CD4-positive, alpha-beta T cell (primary cell): Measurements from ENCODE around the gene OVCA2. TPM values are rescaled to one million over a fixed set of nuclear protein-coding genes. Genes with fewer than 3 reads are reported as not detected.

ENCODE experiments used
- ATAC-seq: fragments of 200-7000 bp; cut with Tn5 transposase; one replicate; pipeline ENCODE4 v1.10.0; 2022; ENCODE audit warnings: mild to moderate bottlenecking; ENCODE audit not compliant: poor library complexity
- CTCF ChIA-PET: fragments of 350-600 bp; sonication (Branson Sonifier 250); formaldehyde crosslinking; loops from one replicate; lab custom pipeline; 2021; ENCODE audit warnings: antibody characterized with exemption, inconsistent platforms; lab: Charles Lee
- POLR2A ChIA-PET: fragments of 350-600 bp; sonication (Branson Sonifier 250); formaldehyde crosslinking; loops from one replicate; lab custom pipeline; 2021; ENCODE audit warnings: antibody characterized with exemption, inconsistent platforms; lab: Charles Lee
- DNase-seq, 14 experiments: peaks; one replicate each; pipeline ENCODE4 v3.0.0-alpha.2; 2013 to 2020; ENCODE audit warnings: mixed read lengths in 2 of 14
- H3K27ac ChIP-seq, 2 donors: one replicate each; pipeline versions ENCODE4 v1.5.1 to v1.7.0; 2013; ENCODE audit warnings: low read length in 2 of 2, low read depth in 1 of 2, mild to moderate bottlenecking in 1 of 2
- H3K27me3 ChIP-seq, 2 experiments: 1 replicate in 1 of 2; 2 replicates in 1 of 2; pipeline versions ENCODE4 v1.6.1 to v1.7.0; 2013; ENCODE audit warnings: low read length in 2 of 2, control low read depth in 1 of 2, mild to moderate bottlenecking in 1 of 2, moderate library complexity in 1 of 2; ENCODE audit not compliant: insufficient read depth in 2 of 2, control insufficient read depth in 1 of 2
- H3K36me3 ChIP-seq: one replicate; pipeline ENCODE4 v1.6.1; 2013; ENCODE audit warnings: low read length, control low read depth; ENCODE audit not compliant: insufficient read depth
- H3K4me1 ChIP-seq: one replicate; pipeline ENCODE4 v1.6.1; 2013; ENCODE audit warnings: low read length, control low read depth; ENCODE audit not compliant: insufficient read depth
- H3K4me3 ChIP-seq: one replicate; pipeline ENCODE4 v1.5.1; 2013; ENCODE audit warnings: mild to moderate bottlenecking, low read length, moderate library complexity
- H3K9me3 ChIP-seq, 2 experiments: 1 replicate in 1 of 2; 2 replicates in 1 of 2; pipeline versions ENCODE4 v1.6.1 to v1.7.0; 2013; ENCODE audit warnings: low read length in 2 of 2, mild to moderate bottlenecking in 2 of 2, control low read depth in 1 of 2, moderate library complexity in 1 of 2; ENCODE audit not compliant: control insufficient read depth in 1 of 2, insufficient read depth in 1 of 2
- H3K27ac Mint-ChIP-seq: one replicate; pipeline ENCODE4 v1.8.0; 2020; ENCODE audit warnings: mixed read lengths
- H3K27me3 Mint-ChIP-seq: one replicate; pipeline ENCODE4 v1.8.0; 2021; ENCODE audit warnings: mixed read lengths
- H3K36me3 Mint-ChIP-seq: one replicate; pipeline ENCODE4 v1.8.0; 2021; ENCODE audit warnings: low read depth, mixed read lengths
- H3K4me1 Mint-ChIP-seq: one replicate; pipeline ENCODE4 v1.8.0; 2021; ENCODE audit warnings: low read depth, mixed read lengths
- H3K4me3 Mint-ChIP-seq: one replicate; pipeline ENCODE4 v1.8.0; 2020; ENCODE audit warnings: mild to moderate bottlenecking, mixed read lengths
- H3K9me3 Mint-ChIP-seq: one replicate; pipeline ENCODE4 v1.8.0; 2020; ENCODE audit warnings: mixed read lengths
- intact Hi-C, 2 experiments: fragments of 100-400 bp; cut with DNase I in 1 of 2; cut with micrococcal nuclease in 1 of 2; formaldehyde crosslinking; loops; one replicate each; pipeline versions ENCODE4 v1.15.1 to v1.9.0; 2023 to 2025; cut with DNase I, micrococcal nuclease
- total RNA-seq, 174 experiments: library from RNA in 2 of 174; stranded (reverse) in 2 of 174; gene quantifications; one replicate each; pipeline ENCODE4 v1.2.3 and lab custom pipeline; 2021 to 2026
- TF ChIP-seq, protein P1 (sequence below): fragments of 200-600 bp; IDR thresholded peaks from one replicate; pipeline ENCODE4 v1.8.0; 2022; ENCODE audit warnings: antibody characterized with exemption, mild to moderate bottlenecking

OVCA2 gene
- total RNA-seq, 2 experiments from 2014 or later: 34.4 to 35.1 TPM

DNA sequence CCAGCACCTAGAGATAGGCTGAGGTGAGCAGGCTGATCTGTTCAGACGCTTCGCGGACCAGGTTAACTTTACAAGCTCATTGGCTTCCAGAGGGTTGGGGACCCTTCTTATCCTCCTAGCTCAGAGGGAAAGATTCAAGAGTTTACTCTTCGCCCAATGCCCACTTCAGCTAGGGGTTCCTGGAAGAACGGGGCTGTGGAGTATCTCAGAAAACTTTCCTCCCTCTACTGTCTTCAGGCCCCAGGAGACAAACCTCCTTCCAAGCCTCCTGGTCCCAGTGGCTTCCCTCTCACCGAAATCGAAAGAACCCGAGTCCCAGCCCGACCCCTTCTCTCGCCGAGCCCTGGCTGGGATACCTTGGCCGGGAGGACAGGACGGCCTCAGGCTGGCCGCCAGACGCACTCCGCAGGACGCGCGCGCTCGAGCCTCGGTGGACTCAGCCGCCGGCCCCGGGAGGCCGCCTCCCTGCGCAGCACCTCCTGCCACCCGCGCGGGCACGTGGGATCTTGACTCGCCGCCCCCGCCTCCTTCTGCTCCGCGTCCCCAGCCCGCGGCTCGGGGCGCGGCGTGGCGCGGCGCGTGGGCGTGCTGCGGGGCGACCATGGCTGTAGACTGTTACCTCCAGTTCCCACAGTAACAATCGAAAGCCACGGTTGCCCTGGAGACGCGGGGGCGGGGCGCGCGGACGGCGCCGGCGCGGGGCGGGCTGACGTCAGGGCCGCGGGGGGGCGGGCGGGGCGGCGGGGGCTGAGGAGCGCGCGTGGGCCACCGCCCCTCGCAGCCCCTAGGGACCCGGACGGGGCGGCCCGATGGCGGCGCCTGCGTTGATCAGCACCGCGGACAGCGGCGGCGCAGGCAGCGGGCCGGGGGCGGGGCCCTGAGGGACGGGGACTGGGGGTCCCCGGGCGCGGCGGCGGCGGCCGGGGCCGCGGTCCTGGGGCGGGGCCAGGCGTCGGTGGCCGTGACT, 7.8 kb downstream of the OVCA2 start:
- H3K36me3 Mint-ChIP-seq: no peaks in the 10 kb centered on the region
- H3K27me3 Mint-ChIP-seq: peaks cover 11% of the 10 kb centered on the region
- peaks cover 3 to 11% of the 10 kb centered on the region in 2 experiments for H3K27me3 ChIP-seq
- DNase-seq (peak; percentile 84 to 95 (median 89)), ATAC-seq (peak; percentile 66)
- TF ChIP-seq, protein P1, sequence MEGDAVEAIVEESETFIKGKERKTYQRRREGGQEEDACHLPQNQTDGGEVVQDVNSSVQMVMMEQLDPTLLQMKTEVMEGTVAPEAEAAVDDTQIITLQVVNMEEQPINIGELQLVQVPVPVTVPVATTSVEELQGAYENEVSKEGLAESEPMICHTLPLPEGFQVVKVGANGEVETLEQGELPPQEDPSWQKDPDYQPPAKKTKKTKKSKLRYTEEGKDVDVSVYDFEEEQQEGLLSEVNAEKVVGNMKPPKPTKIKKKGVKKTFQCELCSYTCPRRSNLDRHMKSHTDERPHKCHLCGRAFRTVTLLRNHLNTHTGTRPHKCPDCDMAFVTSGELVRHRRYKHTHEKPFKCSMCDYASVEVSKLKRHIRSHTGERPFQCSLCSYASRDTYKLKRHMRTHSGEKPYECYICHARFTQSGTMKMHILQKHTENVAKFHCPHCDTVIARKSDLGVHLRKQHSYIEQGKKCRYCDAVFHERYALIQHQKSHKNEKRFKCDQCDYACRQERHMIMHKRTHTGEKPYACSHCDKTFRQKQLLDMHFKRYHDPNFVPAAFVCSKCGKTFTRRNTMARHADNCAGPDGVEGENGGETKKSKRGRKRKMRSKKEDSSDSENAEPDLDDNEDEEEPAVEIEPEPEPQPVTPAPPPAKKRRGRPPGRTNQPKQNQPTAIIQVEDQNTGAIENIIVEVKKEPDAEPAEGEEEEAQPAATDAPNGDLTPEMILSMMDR: no peak
- H3K4me1 ChIP-seq: peaks cover 48% of the 10 kb centered on the region
- peak overlapping the region; percentile 64 for H3K27ac Mint-ChIP-seq
- H3K9me3 Mint-ChIP-seq: no peaks in the 10 kb centered on the region
- peaks cover 33% of the 10 kb centered on the region for H3K4me1 Mint-ChIP-seq
- H3K4me3 ChIP-seq: peak overlapping the region; percentile 58
- ChIA-PET CTCF (no interaction called here), POLR2A (no interaction called here)
- peaks cover 4% of the 10 kb centered on the region for H3K36me3 ChIP-seq
- no peak overlapping the region for H3K27ac ChIP-seq
- intact Hi-C loops: loop anchor here (2.0 to 10.0 kb wide), 9 partner anchors 105 to 485 kb away; partner anchors contain the start of genes MNT (in 1 of the 2), PITPNA (in 1 of the 2), PRPF8 (in 1 of the 2) and SGSM2 (in 1 of the 2)
- no peaks in the 10 kb centered on the region for H3K9me3 ChIP-seq
- H3K4me3 Mint-ChIP-seq: peak overlapping the region; percentile 78

DNA sequence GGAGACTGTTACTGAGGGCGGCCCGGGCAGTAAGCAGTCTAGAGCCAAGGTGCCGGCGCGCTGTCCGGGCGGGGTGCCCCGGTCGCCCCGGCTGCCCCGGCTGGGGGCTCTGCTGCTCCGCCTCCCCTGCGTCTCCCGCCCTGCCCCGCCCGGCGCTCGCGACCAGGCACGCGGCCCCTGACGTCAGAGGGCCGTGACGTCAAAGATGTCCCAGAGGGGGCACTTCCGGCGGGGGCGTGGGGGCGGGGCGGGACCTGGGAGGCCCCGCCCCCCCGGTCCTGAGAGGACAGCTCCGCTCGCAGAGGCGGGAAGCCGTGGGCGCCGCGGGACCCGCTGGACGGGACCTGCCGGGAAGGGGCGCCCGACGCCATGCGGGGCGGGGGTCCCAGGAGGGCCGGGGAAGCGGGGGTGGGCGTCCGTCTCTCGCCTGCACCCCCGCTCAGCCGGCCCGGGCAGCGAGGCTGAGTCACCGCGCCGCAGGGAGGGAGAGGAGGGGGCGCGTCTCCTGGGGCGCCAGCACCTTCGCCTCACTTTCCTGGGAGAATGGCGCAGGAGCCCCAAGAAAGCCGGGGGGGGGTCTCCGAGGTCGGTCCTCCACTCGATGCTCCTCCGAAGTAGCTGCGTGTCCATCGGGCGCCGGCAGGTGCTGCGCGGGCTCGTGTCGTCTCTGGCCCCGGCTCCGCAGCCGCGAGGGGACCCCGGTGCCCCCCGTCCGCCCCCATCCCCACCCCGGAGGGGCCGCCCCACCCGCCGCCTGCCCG, 8.7 kb downstream of the OVCA2 start:
- ChIA-PET POLR2A (no interaction called here), CTCF (interaction anchor here (1.3 kb wide), 1 partner anchor 194 kb away, joined by 3 read pairs; no protein-coding TSS in a partner anchor)
- TF ChIP-seq, protein P1: no peak
- peak overlapping the region; percentile 34 for H3K4me3 ChIP-seq
- no peak overlapping the region for H3K4me3 Mint-ChIP-seq
- H3K27ac Mint-ChIP-seq: no peak overlapping the region
- H3K27me3 ChIP-seq: peaks cover 3 to 11% of the 10 kb centered on the region in 2 experiments
- no peaks in the 10 kb centered on the region for H3K9me3 Mint-ChIP-seq
- peaks cover 54% of the 10 kb centered on the region for H3K4me1 ChIP-seq
- DNase-seq (peak; percentile 41 to 90 (median 67)), ATAC-seq (peak; percentile 24)
- no peaks in the 10 kb centered on the region for H3K9me3 ChIP-seq
- intact Hi-C loops: loop anchor here (5.0 to 10.0 kb wide), 6 partner anchors 104 to 352 kb away; partner anchors contain the start of genes MNT (in 1 of the 2), SGSM2 (in 1 of the 2), SMG6 (in 1 of the 2) and SRR (in 1 of the 2)
- H3K36me3 ChIP-seq: no peaks in the 10 kb centered on the region
- peaks cover 36% of the 10 kb centered on the region for H3K4me1 Mint-ChIP-seq
- H3K27ac ChIP-seq: no peak overlapping the region
- no peaks in the 10 kb centered on the region for H3K36me3 Mint-ChIP-seq
- H3K27me3 Mint-ChIP-seq: peaks cover 11% of the 10 kb centered on the region
